GM08714 (cell line): ENCODE results near the gene PTPRM.

ENCODE experiments used
- H3K4me3 ChIP-seq: fragments of 200-500 bp; sonication (Bioruptor generic); 2 replicates; pipeline ENCODE4 v1.5.1; 2014; ENCODE audit warnings: mild to moderate bottlenecking, low read length, inconsistent platforms
- ZNF274 ChIP-seq: IDR thresholded peaks from 2 replicates; pipeline ENCODE4 v1.6.1; 2012; ENCODE audit warnings: mild to moderate bottlenecking, low read depth, low read length

Gene PTPRM

GRCh38 chr18:8232791-8233190 lies 665.7 kb downstream of the PTPRM start:
- no peak for TF ChIP-seq ZNF274
- no peak overlapping the region for H3K4me3 ChIP-seq

GRCh38 chr18:8235894-8236293 lies 668.8 kb downstream of the PTPRM start:
- no peak for TF ChIP-seq ZNF274
- H3K4me3 ChIP-seq, result no peak overlapping the region

GRCh38 chr18:8238507-8238906 lies 671.4 kb downstream of the PTPRM start:
- TF ChIP-seq ZNF274, result no peak

GRCh38 chr18:8241731-8242130 lies 674.6 kb downstream of the PTPRM start:
- TF ChIP-seq ZNF274, result no peak
- H3K4me3 ChIP-seq, result no peak overlapping the region

More at GRCh38 chr18:8238507-8238906, 671.4 kb downstream of the PTPRM start:
- no peak overlapping the region for H3K4me3 ChIP-seq

GRCh38 chr18:8242151-8242696 lies 675.1 kb downstream of the PTPRM start:
- no peak for TF ChIP-seq ZNF274
- H3K4me3 ChIP-seq, result no peak overlapping the region

GRCh38 chr18:8247700-8248099 lies 680.6 kb downstream of the PTPRM start:
- no peak overlapping the region for H3K4me3 ChIP-seq
- no peak for TF ChIP-seq ZNF274

- TF ChIP-seq ZNF274, result no peak
- no peak overlapping the region for H3K4me3 ChIP-seq
These were observed 681.5 kb downstream of the PTPRM start for GRCh38 chr18:8248576-8248975.

- no peak for TF ChIP-seq ZNF274
- H3K4me3 ChIP-seq, result no peak overlapping the region
These were observed 682.7 kb downstream of the PTPRM start for GRCh38 chr18:8249811-8250210.

- no peak overlapping the region for H3K4me3 ChIP-seq
- TF ChIP-seq ZNF274, result no peak
These were observed 685.3 kb downstream of the PTPRM start for GRCh38 chr18:8252371-8252770.

- no peak overlapping the region for H3K4me3 ChIP-seq
- TF ChIP-seq ZNF274, result no peak
These were observed 686.8 kb downstream of the PTPRM start for GRCh38 chr18:8253944-8254343.

GRCh38 chr18:8254654-8255053 lies 687.5 kb downstream of the PTPRM start:
- H3K4me3 ChIP-seq, result no peak overlapping the region
- TF ChIP-seq ZNF274, result no peak

- TF ChIP-seq ZNF274, result no peak
- H3K4me3 ChIP-seq, result no peak overlapping the region
These were observed 690.8 kb downstream of the PTPRM start for GRCh38 chr18:8257851-8258434.

- no peak for TF ChIP-seq ZNF274
- no peak overlapping the region for H3K4me3 ChIP-seq
These were observed 693.2 kb downstream of the PTPRM start for GRCh38 chr18:8260319-8260718.

GRCh38 chr18:8260827-8261226 lies 693.7 kb downstream of the PTPRM start:
- H3K4me3 ChIP-seq, result no peak overlapping the region
- no peak for TF ChIP-seq ZNF274

GRCh38 chr18:8261651-8262091 lies 694.6 kb downstream of the PTPRM start:
- H3K4me3 ChIP-seq, result no peak overlapping the region
- no peak for TF ChIP-seq ZNF274

- H3K4me3 ChIP-seq, result no peak overlapping the region
- no peak for TF ChIP-seq ZNF274
These were observed 695.1 kb downstream of the PTPRM start for GRCh38 chr18:8262221-8262620.

GRCh38 chr18:8264116-8264515 lies 697.0 kb downstream of the PTPRM start:
- TF ChIP-seq ZNF274, result no peak
- no peak overlapping the region for H3K4me3 ChIP-seq
